Fibroblast of skin of right quadriceps (primary cell): ENCODE data around the gene GBP7.
A peak's percentile ranks its signal among the peaks of the same experiment; 100 is the strongest.
"Not testable (repeated sequence)": the region's sequence is repeated elsewhere in the genome, so short reads cannot be mapped to it uniquely, and the experiment has no call there.

Experiments used
- DNase-seq: peaks from one replicate; pipeline ENCODE4 v3.0.0-alpha.2; 2013

The GBP7 gene

GRCh38 chr1:89170170-89171066 lies 5.4 kb downstream of the GBP7 start:
- DNase-seq: no peak

- DNase-seq: no peak
Observed at GRCh38 chr1:89169166-89169565, 6.6 kb downstream of the GBP7 start.

DNA sequence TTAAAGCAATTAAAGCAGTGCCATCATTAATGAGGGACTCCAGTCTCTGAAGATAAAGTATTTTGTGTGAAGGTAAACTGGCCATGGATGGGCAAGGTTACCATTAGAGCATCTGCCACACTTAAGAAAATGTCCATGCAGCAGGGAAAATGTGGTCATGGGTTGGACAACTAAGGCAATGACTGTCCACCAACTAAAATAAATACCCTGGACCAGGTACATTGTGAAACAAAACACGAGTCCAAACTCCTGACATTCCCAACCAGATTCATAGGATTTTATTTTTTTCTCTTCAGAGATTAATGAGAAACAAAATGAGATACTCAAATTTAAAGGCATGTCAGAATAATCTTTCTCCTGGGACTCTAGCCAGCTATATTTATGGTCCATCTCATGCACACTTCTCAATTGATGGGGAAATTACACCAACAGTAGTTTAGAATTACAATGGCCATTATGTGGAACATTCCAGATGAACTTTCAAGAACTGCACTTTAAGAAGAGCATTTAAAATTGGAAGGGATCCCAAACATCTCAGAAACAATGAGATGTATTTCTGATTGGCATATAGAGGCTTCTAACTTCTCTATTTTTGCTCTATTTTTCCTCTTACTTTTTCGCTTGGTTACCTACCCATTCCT lies 8.1 kb downstream of the GBP7 start:
- DNase-seq: no peak

DNA sequence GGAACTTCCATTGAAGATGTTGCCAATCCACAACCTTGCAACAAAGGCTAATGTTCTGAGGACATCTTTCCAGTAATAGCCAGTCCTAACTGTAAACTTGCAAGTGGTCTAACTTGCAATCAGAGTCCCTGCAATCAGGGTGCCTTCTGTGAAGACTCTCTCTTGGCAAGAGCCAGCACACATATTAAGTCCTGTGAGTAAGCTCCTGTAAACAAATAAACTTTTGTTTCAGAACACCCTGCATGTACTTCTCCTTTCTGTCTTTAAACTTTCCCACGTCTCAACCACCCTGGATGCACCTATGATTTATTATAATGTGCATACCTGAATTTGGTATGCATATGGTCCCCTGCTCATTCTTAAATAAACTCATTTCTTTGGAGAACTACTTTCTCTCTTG lies 9.1 kb downstream of the GBP7 start:
- DNase-seq: no peak

GRCh38 chr1:89165811-89166210 lies 10.0 kb downstream of the GBP7 start:
- DNase-seq: no peak

DNA sequence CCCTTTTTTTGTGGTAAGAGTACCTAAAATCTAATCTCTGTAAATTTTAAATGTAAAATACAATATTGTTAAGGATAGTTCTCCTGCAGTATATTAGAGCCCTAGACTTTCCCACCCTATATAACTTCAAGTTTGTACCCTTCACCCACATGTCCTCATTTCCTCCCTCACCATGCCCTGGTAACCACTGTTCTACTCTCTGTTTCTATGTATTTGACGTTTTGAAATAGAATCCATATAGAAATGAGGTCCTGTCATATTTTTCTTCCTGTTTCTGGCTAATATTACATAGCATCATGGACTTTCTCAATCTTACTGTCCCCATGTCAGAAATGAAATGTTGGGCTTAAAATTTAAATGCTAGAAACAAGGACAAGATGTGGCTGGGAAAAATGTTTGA lies 24.8 kb downstream of the GBP7 start:
- no peak for DNase-seq

- no peak for DNase-seq
Observed at GRCh38 chr1:89149976-89150375, 25.8 kb downstream of the GBP7 start.

DNA sequence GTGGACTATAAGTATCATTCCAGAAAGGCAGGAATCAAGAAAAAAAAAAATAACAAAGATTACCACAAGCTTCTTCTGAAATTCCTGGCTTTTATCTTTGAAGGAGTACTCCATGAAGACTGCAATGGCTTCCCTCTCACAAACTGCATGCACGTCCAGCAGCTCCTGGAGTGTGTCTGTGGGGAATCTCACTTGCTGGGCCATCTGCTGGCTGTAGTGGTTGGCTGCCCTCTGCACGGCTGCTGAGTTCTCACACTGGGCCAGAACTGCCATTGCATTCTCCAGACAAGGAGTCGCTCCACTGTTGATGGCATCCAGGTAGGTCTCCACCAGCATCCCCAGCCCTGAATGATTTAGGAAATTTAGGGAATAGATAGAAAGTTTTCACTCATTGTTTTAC lies 26.6 kb downstream of the GBP7 start:
- peak; percentile 15 for DNase-seq

DNA sequence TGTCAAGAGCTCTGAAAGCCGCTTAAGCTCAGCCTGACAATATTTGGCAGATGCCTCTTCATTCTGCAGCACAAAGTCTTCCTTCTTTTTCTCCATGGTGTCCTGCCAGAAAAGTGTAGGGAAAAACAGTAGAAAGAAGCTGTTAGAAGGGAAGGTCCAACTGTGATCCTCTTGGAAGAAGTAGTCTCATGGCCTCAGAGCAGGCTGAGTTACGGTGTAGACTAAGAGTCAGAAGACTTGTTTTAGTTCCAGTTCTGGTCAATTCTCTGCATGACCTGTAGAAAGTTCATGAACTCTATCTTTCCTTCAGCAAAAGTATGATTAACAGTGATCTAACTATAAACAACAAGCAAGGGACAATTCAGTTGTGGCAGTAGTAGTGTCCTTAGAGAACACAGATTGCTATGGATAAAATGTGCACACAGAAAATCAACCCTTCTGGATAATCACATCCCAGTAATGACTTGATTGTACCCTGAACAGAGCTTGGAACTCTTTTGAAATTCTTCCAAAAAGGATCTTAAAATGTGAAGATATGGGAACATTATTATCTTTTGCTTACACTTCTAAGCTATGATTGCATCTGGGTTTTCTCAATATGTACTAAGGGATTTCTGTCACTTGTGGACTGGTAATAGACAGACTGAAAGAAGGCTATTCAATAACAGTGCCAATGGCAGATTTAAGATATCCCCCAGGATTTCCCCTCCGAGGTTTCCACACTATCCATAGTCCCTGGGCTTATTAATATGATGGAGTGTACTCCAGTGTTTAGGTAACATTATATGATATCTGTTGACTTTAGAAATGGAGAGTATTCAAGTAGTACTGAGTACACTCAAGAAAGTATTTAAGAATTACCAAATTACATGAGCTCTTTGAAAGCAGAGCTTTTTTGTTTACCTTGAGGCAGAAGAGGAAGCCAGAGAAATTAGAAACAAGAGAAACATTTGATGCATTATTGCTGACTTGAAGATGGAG lies 27.8 kb downstream of the GBP7 start:
- DNase-seq: no peak

DNA sequence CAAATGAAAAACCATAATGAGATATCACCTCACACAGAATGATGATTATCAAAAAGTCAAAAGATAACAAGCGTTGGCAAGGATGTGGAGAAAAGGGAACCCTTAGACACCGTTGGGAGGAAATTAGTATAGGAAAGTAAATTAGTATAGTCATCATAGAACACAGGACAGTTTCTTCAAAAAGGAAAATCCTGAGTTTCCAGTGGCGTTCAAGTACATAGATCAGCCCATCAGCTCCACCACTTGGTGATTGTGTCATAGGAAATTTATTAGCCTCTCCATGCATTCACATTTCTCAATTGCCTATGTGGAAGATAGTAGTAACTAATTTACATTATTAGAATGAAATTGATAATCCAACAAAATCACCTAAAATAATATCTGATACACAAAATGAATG lies 29.1 kb downstream of the GBP7 start:
- no peak for DNase-seq

GRCh38 chr1:89143484-89143883 lies 32.3 kb downstream of the GBP7 start:
- no peak for DNase-seq

DNA sequence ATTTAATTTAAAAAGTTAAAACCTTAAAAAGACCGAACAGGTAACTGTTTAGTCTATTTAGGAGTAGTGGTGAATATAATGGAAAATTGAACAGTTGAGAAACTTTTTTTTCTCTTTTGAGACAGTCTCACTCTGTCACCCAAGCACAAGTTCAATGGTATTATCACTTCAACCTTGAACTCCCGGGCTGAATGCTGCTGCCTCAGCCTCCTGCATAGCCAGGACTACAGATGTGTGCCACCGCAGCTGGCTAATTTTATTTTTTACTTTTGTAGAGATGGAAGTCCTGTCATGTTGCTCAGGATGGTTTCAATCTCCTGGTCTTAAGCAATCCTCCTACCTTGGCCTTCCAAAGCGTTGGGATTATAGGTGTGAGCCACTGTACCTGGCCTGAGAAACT lies 33.6 kb downstream of the GBP7 start:
- no peak for DNase-seq

- DNase-seq: no peak
Observed at GRCh38 chr1:89133747-89134146, 42.1 kb downstream of the GBP7 start.

GRCh38 chr1:89130716-89131115 lies 45.1 kb downstream of the GBP7 start:
- DNase-seq: no peak

- no peak for DNase-seq
Observed at GRCh38 chr1:89129911-89130310, 45.9 kb downstream of the GBP7 start.

DNA sequence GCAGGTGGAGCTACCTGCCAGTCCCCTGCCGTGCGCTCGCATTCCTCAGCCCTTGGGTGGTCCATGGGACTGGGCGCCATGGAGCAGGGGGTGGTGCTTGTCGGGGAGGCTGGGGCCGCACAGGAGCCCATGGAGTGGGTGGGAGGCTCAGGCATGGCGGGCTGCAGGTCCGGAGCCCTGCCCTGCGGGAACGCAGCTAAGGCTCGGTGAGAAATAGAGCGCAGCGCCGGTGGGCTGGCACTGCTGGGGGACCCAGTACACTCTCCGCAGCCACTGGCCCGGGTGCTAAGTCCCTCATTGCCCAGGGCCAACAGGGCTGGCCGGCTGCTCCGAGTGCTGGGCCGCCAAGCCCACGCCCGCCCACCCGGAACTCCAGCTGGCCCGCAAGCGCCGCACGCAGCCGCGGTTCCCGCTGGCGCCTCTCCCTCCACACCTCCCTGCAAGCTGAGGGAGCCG lies 47.8 kb downstream of the GBP7 start:
- DNase-seq: not testable (repeated sequence)

- DNase-seq: peak; percentile 6
Observed at GRCh38 chr1:89126602-89127565, 48.9 kb downstream of the GBP7 start.

- DNase-seq: peak; percentile 80
Observed at GRCh38 chr1:89125913-89126580, 49.8 kb downstream of the GBP7 start, which contains the start of gene GBP2. GBP2 (minus strand) TSS chr1:89126114; CDS start chr1:89121966, 4,148 bp downstream.

DNA sequence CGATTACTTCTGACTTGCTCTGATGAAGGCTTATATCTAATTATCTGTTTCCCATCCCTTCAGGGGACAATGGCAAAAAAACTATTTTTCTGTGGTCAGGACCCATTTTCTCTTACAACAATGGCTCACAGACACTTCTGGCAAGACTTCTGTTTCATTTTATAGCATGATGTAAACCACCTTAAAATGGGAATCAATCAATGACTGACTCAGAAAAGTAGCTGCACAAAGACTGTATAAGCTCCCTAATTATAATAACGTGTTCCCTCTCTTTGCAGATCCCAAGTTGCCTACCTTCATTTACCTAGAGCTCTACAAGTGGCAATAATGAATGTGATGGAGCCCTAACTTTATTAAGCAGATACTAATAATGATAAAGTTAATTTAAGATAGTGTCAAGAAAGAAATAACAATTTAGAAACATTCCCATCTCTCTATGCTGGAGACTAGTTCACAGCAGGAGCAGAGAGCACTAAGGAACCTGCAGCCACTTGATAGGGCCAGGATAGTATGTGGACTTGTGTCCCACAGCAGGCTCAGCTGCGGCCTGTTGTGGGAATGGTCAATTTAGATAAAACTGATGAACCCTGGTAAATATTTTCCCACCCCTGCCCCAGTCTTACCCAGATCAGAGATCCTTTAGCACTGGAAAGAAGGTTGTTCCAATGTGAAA lies 50.4 kb downstream of the GBP7 start:
- no peak for DNase-seq

DNA sequence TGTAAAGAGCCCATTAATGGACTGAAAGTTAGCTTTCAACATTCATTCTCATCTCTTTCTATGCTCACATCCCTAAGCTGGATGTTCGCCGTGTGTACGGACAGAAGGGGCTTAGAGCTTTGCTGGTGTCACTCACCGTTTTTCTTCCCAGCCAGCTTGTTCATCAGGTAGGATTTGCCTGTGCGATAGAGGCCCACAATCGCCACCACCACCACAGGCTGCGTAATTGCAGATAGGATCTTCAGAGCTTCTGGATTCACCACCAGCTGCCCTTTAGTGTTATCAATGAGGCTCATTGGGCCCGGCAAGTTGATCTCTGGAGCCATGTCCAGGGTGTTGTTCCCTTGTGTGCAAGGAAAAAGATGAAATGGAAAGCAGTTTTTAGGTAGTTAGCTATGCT lies 54.2 kb downstream of the GBP7 start:
- DNase-seq: no peak

GRCh38 chr1:89114662-89115061 lies 61.1 kb downstream of the GBP7 start:
- no peak for DNase-seq
